Mesothelial cell of epicardium (in vitro differentiated cells): Measurements from ENCODE around the gene PGBD5. TPM values are rescaled to one million over a fixed set of nuclear protein-coding genes. Genes with fewer than 3 reads are reported as not detected.

ENCODE experiments used
- DNase-seq, 2 experiments: peaks; one replicate each; pipeline ENCODE4 v3.0.0; 2021; ENCODE audit warnings: low spot score in 2 of 2; ENCODE audit not compliant: unreplicated experiment in 2 of 2
- H3K27ac Mint-ChIP-seq: 2 replicates; pipeline ENCODE4 v1.8.0; 2021; ENCODE audit warnings: mixed read lengths
- H3K27me3 Mint-ChIP-seq: 2 replicates; pipeline ENCODE4 v1.8.0; 2021; ENCODE audit warnings: low read depth, mixed read lengths
- H3K36me3 Mint-ChIP-seq: 2 replicates; pipeline ENCODE4 v1.8.0; 2021; ENCODE audit warnings: mixed read lengths
- H3K4me1 Mint-ChIP-seq: 2 replicates; pipeline ENCODE4 v1.8.0; 2021; ENCODE audit warnings: mixed read lengths
- H3K4me3 Mint-ChIP-seq: 2 replicates; pipeline ENCODE4 v1.8.0; 2021; ENCODE audit warnings: mild to moderate bottlenecking, moderate library complexity, mixed read lengths
- H3K9me3 Mint-ChIP-seq: 2 replicates; pipeline ENCODE4 v1.8.0; 2021; ENCODE audit warnings: mixed read lengths
- CTCF ChIP-seq: fragments of 200-600 bp; sonication (generic); IDR thresholded peaks from one replicate; pipeline ENCODE4 v1.5.0; 2021; ENCODE audit warnings: antibody characterized with exemption; ENCODE audit not compliant: unreplicated experiment
- total RNA-seq: library from RNA; stranded (reverse); gene quantifications from 3 replicates; pipeline ENCODE4 v1.2.1, GENCODE V29; 2021

Gene PGBD5
- total RNA-seq, 1 donor from 2014 or later, result 0.94 TPM

- no peak for TF ChIP-seq CTCF
- Mint-ChIP-seq H3K27ac (no peak overlapping the region), H3K27me3 (peaks cover 3% of the 10 kb centered on the region), H3K9me3 (peaks cover 5% of the 10 kb centered on the region), H3K36me3 (no peaks in the 10 kb centered on the region), H3K4me1 (peaks cover 4% of the 10 kb centered on the region), H3K4me3 (no peak overlapping the region)
- no peak for DNase-seq
These were observed 124.8 kb downstream of the PGBD5 start for GRCh38 chr1:230301322-230301721.

GRCh38 chr1:230300322-230301301, 125.5 kb downstream of the PGBD5 start:
- H3K9me3 Mint-ChIP-seq, result peaks cover 5% of the 10 kb centered on the region
- TF ChIP-seq CTCF, result no peak
- no peak overlapping the region for H3K27ac Mint-ChIP-seq
- no peaks in the 10 kb centered on the region for H3K36me3 Mint-ChIP-seq
- peaks cover 4% of the 10 kb centered on the region for H3K4me1 Mint-ChIP-seq
- H3K27me3 Mint-ChIP-seq, result peaks cover 10% of the 10 kb centered on the region
- no peak overlapping the region for H3K4me3 Mint-ChIP-seq
- DNase-seq, result no peak

GRCh38 chr1:230299191-230300006, 126.7 kb downstream of the PGBD5 start:
- no peak overlapping the region for H3K4me3 Mint-ChIP-seq
- no peaks in the 10 kb centered on the region for H3K36me3 Mint-ChIP-seq
- DNase-seq, result no peak
- peaks cover 4% of the 10 kb centered on the region for H3K4me1 Mint-ChIP-seq
- no peak for TF ChIP-seq CTCF
- no peak overlapping the region for H3K27ac Mint-ChIP-seq
- peaks cover 5% of the 10 kb centered on the region for H3K9me3 Mint-ChIP-seq
- H3K27me3 Mint-ChIP-seq, result peaks cover 20% of the 10 kb centered on the region

- peaks cover 8% of the 10 kb centered on the region for H3K4me1 Mint-ChIP-seq
- no peak overlapping the region for H3K27ac Mint-ChIP-seq
- no peak for DNase-seq
- H3K9me3 Mint-ChIP-seq, result peaks cover 5% of the 10 kb centered on the region
- H3K36me3 Mint-ChIP-seq, result no peaks in the 10 kb centered on the region
- H3K4me3 Mint-ChIP-seq, result no peak overlapping the region
- H3K27me3 Mint-ChIP-seq, result peaks cover 55% of the 10 kb centered on the region
- TF ChIP-seq CTCF, result no peak
These were observed 130.8 kb downstream of the PGBD5 start for GRCh38 chr1:230295367-230295766.

- H3K27ac Mint-ChIP-seq, result no peak overlapping the region
- H3K4me1 Mint-ChIP-seq, result peaks cover 8% of the 10 kb centered on the region
- H3K9me3 Mint-ChIP-seq, result peaks cover 5% of the 10 kb centered on the region
- DNase-seq, result no peak
- no peak overlapping the region for H3K4me3 Mint-ChIP-seq
- H3K27me3 Mint-ChIP-seq, result peaks cover 65% of the 10 kb centered on the region
- no peak for TF ChIP-seq CTCF
- H3K36me3 Mint-ChIP-seq, result no peaks in the 10 kb centered on the region
These were observed 132.8 kb downstream of the PGBD5 start for GRCh38 chr1:230293390-230293700.
